T47D (cell line): ENCODE results near the gene ZNF740.

Experiments
- DNase-seq, 2 experiments: peaks; one replicate each; pipeline versions ENCODE4 v3.0.0 to v3.0.0-alpha.2; 2011 to 2012; ENCODE audit warnings: low read depth in 1 of 2, low spot score in 1 of 2
- JUND ChIP-seq: IDR thresholded peaks from 2 replicates; pipeline ENCODE4 v1.6.1; 2012; ENCODE audit warnings: low read depth
- in situ Hi-C: cut with HindIII; loops from 2 replicates; pipeline ENCODE4 v1.10.0; 2016; ENCODE audit warnings: low sequenced_read_pairs, low pct_unique_long_range_greater_than_20kb

Gene ZNF740

DNA sequence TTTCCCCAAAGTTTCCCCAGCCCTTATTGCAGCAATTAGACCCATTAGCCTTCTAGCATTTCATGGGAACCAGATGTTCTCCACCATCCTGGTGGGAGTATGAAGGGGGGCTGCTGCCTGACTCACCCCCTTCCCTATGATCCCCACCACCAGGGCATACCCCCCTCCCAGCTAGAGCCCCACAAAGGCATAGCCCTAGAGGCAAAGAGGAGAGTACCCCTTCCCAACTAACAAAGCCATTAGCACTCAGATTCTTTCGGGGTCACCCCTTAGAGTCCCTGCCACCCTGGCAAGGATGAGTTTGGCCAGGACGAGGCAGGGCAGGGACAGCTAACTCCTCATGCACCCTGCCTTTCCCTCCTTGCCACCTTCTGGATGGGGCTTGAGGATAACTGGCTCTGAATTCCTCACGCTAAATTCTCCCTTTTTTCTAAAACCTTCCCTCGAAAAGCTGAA is 42.3 kb downstream of the ZNF740 start:
- TF ChIP-seq JUND = no peak
- in situ Hi-C loops = no loop called here
- no peak for DNase-seq

DNA sequence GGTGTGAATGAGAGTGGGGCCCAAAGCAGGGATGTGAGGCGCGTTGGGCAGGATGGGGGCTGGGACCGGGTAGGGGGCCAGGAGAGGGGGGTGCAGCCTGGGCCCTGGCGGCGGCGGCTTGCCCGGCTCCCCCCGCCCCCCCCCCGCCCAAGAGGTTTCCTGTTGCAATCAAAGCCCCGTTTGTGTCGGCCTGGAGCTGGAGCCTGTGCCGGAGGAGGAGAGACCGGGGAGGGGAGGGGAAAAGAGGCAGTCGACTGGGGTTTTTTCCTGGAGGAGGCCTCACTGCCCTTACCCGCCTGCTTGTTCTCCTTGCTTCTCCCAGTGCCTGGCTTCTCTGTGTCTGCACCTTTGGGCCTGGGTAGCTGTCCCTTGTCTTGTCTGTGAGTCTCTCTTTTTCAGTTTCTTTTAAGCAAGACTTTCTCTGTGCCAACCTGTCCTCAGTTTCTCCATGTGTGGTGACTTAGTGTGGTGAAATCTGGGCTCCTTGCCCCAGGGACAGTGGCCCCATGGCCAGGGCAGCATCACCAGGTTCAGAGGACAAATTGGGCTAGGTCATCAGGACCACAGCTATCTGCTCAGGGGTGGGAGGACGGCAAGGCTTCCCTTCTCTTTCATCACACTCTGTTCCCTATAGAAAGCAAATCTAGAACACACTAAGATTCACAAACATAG is 43.0 kb downstream of the ZNF740 start:
- in situ Hi-C loops = no loop called here

DNA sequence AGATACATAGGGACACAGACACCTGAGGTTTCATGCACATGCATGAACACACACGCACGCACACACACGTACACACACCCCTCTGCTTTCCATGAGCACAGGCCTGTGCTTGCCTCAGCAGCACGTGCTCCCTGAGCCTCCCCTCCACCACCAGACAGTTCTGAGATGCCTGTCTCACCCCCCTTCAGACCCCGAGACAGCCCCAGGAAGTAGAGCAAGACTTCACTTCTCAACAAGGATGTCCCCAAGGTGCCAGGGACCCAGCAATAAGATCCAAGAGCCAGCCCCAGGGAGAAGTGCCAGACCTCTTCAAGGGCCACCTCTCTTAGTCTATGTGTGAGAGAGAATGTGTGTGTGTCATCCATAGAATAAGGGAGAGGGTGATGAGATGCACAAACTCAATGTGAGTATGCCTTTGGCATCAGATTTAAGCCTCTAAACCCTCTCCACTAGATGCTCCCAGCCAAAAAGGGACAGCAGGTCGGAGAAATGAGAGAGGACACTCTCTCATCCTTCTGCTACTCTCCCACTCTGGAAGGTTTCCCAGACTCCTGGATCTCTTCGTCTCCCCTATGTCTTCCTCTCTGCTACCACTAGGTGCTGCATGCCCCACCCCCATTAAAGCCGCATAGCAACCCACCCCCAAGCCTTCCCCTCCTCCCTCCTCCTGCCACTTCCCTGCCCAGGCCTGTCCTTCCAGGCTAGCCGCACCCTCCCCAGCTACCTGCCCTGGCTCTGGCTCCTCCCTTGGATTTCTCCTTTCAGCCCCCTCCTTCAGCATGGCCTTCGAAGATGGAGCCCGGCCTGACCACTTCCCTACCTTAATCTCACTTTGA is 43.8 kb downstream of the ZNF740 start:
- DNase-seq = peak; percentile 61 to 85
- TF ChIP-seq JUND = no peak
- in situ Hi-C loops = no loop called here

More for the DNA sequence above, 43.0 kb downstream of the ZNF740 start:
- no peak for TF ChIP-seq JUND
- no peak for DNase-seq

DNA sequence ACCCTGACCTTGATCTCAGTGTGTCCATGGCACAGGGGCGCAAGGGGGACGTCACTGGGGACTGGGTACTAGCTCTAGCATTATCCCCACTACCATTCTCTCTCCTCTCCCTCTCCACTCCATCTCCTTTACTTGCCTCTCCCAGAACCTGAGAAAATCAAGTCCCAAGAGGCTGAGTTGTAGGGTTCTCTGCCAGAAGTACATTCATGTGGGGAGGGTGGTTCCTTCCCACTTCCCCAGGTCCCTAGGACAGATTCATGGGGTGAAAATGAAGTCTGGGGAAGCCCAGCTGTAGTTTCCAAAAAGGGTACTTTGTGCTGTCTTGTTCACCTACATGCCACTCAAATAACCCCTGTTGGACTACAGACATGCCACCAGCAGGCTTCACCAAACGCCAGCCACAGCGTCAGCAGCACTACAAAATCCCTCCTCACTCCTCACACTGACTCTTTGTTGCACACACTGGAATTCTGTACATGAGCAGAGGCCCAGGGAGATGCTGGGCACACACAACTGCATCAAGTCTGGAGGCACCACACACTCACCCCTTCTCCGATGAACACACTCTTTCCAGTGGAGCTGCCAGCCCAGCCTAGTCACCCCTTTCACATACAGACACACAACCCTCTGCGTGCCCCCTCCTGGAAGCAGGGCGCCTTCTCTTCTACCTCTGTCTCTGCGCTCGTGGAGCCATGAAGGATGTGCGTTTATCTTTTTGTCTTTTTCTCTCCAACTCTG is 44.5 kb downstream of the ZNF740 start:
- no peak for TF ChIP-seq JUND
- in situ Hi-C loops = no loop called here
- DNase-seq = no peak

DNA sequence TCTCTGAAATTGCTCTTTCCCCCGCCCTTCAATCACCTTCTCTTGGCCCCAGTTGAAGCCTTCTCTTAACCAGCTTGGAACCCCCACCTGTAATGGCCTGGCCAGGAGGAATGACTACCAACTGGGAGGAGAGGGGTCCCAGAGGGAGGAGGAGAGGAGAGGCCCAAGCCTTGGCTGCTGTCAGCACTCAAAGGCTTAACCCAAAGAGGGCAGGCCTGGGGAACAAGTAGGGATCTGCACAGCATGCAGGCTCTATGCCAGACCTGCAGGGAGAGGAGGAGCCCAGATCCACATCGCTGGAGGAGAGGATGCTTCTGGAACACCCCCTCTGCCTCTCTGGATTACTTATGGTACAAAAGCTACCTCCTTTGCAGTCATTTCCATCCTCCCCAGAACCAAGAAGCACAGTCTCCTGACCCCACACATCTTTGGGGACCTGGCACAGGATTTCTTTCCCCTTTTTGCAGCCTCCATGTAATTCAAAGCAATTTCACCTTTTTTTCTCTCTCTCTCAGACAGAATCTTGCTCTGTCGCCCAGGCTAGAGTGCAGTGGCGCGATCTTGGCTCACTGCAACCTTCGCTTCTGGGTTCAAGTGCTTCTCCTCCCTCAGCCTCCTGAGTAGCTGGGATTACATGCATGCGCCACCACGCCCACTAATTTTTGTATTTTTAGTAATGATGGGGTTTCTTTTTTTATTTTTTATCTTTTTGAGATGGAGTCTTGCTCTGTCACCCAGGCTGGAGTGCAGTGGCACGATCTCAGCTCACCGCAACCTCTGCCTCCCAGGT is 45.3 kb downstream of the ZNF740 start:
- in situ Hi-C loops = no loop called here
- TF ChIP-seq JUND = no peak
- DNase-seq = peak in 1 of 2 experiments; percentile 69

DNA sequence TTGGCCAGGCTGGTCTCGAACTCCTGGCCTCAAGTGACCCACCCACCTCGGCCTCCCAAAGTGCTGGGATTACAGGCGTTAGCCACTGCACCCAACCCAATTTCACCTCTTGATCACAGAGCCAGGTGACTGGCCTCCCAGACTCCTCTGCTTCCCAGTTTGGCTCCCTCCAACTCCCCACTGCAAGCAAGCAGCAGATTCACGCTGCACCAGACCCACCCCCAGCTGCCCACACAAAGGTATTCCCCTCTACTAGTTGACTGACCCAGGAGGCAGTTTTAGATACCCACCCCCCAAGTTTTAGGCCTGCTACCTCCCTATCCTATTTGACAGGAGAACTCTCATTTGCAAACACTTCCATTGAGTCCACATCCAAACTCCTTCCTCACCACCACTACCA is 46.3 kb downstream of the ZNF740 start:
- TF ChIP-seq JUND = no peak
- in situ Hi-C loops = no loop called here
- no peak for DNase-seq

DNA sequence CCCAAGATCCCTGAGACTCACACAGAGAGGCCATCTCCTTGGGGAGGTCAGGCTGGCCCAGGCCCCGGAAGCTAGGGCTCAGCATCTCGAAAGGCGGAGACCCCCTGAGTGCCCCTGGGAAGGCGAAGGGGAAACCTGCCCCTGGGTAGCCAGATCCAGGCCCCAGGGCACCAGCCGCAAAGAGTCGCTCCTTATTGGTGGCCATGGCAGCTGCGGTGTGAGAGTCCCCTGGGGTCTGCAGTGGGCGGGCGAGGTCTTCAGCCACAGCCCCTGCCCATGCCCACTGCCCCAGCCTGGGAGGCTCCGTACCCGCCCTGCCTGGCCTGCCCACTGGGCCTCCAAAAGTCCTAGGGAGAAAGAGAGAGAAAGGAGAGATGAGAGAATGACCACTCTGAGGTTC is 46.8 kb downstream of the ZNF740 start:
- in situ Hi-C loops = no loop called here
- no peak for DNase-seq
- no peak for TF ChIP-seq JUND

DNA sequence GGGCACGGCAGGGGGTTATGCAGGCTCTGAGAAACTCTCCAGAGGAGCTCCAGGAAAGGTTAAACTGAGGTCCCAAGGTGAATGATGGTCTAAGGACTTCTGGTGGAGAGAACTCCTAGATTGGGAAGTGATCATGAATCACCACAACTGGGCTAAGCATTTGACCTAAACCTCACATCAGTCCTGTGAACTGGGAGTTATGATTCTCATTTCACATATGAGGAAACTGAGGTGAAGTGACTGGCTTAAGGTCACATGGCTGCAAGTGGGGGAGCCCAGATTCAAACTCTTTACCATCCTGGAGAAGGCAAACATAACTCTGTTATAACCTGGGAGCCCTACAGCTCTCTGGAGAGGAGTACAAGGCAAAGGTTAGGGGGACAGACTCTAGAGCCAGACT is 47.3 kb downstream of the ZNF740 start:
- DNase-seq = no peak
- in situ Hi-C loops = no loop called here
- no peak for TF ChIP-seq JUND

DNA sequence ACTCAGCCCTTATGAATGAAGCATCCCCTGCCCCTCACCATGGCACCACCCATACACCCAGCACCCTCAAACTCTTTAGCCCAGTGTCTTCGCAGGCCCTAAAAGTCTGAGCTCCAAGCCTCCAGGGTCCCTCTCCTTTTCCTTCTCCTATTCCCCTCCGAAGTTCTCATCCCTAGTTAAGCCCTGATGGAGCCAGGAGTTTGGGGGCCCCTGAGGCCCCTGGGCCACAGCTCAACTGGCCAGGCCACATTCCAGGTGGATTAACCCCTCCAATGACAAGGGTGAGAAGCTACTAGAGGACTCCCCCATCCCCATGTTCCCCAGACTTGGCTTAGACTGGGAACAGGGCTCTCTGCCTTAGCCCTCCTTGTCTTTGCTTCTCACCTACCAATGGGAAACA is 48.9 kb downstream of the ZNF740 start:
- DNase-seq = no peak
- in situ Hi-C loops = no loop called here
- TF ChIP-seq JUND = no peak

DNA sequence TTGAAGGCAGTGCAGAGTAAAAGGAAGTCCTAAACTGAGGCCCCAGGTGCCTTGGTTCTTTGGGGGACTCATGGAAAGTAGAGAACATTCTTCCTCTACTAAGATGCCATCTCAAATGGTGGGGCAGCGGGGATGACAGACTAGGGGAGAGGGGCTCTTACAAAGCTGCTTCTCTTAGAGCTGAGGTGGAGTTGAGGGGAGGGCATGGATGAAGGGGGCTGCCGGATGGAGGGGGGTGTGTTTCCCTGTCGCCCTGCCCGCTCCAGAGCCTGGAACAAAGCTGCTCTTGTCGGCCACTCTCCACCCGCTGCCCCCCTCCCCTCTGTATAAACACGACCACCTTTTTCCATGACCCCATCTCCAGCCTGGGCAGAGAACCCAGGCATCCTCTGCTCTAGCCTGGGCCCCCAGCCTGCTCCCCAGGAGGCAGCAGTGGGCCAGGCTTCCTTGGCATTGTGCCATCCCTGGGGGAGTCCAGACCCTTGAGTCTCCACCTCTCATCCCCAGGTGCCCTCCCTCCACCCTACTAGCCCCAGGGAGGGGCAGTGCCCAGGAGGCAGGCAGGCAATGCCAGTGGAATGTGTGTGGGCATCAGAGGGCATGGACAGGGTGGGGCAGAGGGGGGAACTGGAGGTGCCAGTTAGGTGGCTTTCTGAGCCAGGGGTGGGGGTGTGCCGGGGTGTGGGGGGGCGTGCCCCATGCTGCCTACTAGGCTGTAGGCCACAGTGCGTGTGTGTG is 49.8 kb downstream of the ZNF740 start:
- in situ Hi-C loops = no loop called here
- peak in 1 of 2 experiments; percentile 82 for DNase-seq
- no peak for TF ChIP-seq JUND

DNA sequence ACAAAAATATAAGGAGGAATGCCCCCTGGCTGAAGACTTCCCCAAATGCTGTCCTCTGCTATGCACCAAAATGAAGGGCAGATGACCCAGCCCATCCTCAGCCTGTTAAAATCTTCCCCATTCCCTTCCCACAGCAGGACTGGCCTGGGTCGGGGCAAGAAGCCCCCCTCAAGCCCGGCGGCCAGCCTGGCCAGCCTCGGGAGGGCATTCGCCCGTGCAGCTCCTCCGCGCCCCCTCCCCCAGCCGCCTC is 51.1 kb downstream of the ZNF740 start:
- in situ Hi-C loops = no loop called here
- no peak for TF ChIP-seq JUND
- no peak for DNase-seq
